Endothelial cell of coronary artery (primary cell): ENCODE data around the gene LACRT. TPM values are rescaled to one million over a fixed set of nuclear protein-coding genes. Genes with fewer than 3 reads are reported as not detected.

Experiments used
- total RNA-seq: library from RNA; depleted of rRNA; stranded (reverse); fragments of >200 nt; gene quantifications from 2 replicates; pipeline ENCODE4 v1.2.3, GENCODE V29; 2014

Gene LACRT
- not detected in 2 replicates for total RNA-seq

GRCh38 chr12:54634795-54635194, at the start of gene LACRT:
TSS of gene LACRT (minus strand) at chr12:54634895. CDS start at chr12:54634841, 54 bp downstream.

GRCh38 chr12:54648265-54648664, 13.6 kb upstream of the LACRT start, which contains the start of gene DCD:
TSS of gene DCD (minus strand) at chr12:54648365. CDS start at chr12:54648303, 62 bp downstream.

GRCh38 chr12:54588110-54588889, 46.4 kb downstream of the LACRT start, which contains the start of gene PPP1R1A:
TSS of gene PPP1R1A (minus strand) at chr12:54588659. CDS start at chr12:54588488, 171 bp downstream.

Other genes starting within 250 kb of the LACRT start
- gene ITGA5, start 215.6 kb downstream of the LACRT start, total RNA-seq, result 714 and 1,111 TPM in 2 replicates
- gene GTSF1, start 161.3 kb downstream of the LACRT start, total RNA-seq, result 1.7 TPM in 1 of 2 replicates, not detected in the other
- gene NCKAP1L, start 137.1 kb downstream of the LACRT start, total RNA-seq, result under 0.01 and 0.27 TPM in 2 replicates
- gene PDE1B, start 85.3 kb downstream of the LACRT start, total RNA-seq, result not detected in 2 replicates
- gene PPP1R1A, start 46.2 kb downstream of the LACRT start, total RNA-seq, result not detected in 2 replicates
- not detected in 2 replicates for gene DCD, start 13.5 kb upstream of the LACRT start, total RNA-seq
- gene MUCL1, start 219.6 kb upstream of the LACRT start, total RNA-seq, result not detected in 2 replicates